ENCODE results near the gene POLDIP2. TPM values are rescaled to one million over a fixed set of nuclear protein-coding genes. Genes with fewer than 3 reads are reported as not detected.

POLDIP2 gene
- total RNA-seq, 1 donor from 2014 or later, result 45.9 TPM

GRCh38 chr17:28338056-28338768, 19.1 kb downstream of the POLDIP2 start:
- intact Hi-C loops (cut with DNase I), result no loop called here
- no peaks in the 10 kb centered on the region for H3K9me3 ChIP-seq
- peak overlapping the region; percentile 37 for H3K27ac ChIP-seq
- TF ChIP-seq POLR2AphosphoS5 (IDR thresholded peaks at IDR 0.05; ENCODE audit: insufficient read depth in 1 of 2, low read depth in 1 of 2) (no peak), POLR2A (IDR thresholded peaks at IDR 0.05) (no peak), CTCF (IDR thresholded peaks at IDR 0.05) (no peak)
- no peak overlapping the region for H3K4me3 ChIP-seq
- H3K4me1 ChIP-seq, result peaks cover 62% of the 10 kb centered on the region
- peaks cover 0 to 41% of the 10 kb centered on the region in 2 donors for H3K36me3 ChIP-seq
- no peak for DNase-seq (ENCODE audit: extremely low spot score in 2 of 2)
- H3K27me3 ChIP-seq, result no peaks in the 10 kb centered on the region

DNA sequence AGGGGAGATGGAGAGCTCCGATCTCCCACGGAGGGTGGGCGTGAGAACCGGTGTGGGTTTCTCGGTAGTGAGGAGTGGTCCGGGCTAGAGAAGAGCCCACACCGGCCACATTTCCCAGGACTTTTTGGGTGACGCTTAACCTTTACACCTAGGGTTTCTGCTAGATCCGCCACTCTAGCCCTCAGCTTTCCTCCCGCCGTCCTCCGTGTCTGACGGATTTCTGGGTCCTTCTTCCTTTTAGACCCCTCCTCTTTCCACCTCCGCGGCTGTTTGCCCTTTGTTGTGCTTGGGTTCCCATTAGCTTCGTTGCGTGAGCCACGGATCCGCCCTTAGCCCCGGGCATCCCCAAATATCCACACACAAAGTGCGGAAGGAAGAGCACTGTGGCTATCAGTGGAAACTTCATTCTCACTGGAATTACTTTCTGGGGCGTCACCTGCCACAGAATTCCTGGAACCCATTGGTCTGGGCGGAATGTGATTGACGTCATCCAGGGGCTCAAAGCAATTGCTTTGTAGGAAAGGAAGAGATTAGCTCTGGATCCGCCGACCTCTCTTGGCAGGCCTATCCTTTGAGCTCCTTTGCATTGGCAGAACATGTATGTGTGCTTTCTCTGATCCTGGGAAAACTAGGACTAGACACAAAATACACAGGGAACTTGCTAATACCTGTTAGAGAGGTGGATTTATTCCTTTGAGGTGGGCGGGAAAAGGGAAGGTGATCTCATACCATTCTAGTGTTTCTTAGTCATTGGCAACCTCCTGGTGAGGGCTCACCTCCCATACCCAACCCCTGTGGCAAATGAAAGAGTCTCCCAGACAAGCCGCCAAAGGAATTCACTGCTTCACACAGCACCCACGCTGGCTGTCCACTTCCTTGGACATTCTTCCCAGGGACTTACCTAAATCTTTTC, 21.1 kb downstream of the POLDIP2 start:
- Histone ChIP-seq H3K4me1 (peaks cover 66% of the 10 kb centered on the region), H3K36me3 (peaks cover 0 to 29% of the 10 kb centered on the region in 2 donors), H3K9me3 (no peaks in the 10 kb centered on the region), H3K27ac (peak overlapping the region; percentile 94), H3K27me3 (no peaks in the 10 kb centered on the region), H3K4me3 (peak overlapping the region; percentile 86 to 93)
- intact Hi-C loops (cut with DNase I), result no loop called here
- DNase-seq (ENCODE audit: extremely low spot score in 2 of 2), result peak in 1 of 2 donors; percentile 90
- peak; percentile 46 to 55 for TF ChIP-seq POLR2AphosphoS5 (IDR thresholded peaks at IDR 0.05; ENCODE audit: insufficient read depth in 1 of 2, low read depth in 1 of 2)
- TF ChIP-seq POLR2A (IDR thresholded peaks at IDR 0.05), result no peak

DNA sequence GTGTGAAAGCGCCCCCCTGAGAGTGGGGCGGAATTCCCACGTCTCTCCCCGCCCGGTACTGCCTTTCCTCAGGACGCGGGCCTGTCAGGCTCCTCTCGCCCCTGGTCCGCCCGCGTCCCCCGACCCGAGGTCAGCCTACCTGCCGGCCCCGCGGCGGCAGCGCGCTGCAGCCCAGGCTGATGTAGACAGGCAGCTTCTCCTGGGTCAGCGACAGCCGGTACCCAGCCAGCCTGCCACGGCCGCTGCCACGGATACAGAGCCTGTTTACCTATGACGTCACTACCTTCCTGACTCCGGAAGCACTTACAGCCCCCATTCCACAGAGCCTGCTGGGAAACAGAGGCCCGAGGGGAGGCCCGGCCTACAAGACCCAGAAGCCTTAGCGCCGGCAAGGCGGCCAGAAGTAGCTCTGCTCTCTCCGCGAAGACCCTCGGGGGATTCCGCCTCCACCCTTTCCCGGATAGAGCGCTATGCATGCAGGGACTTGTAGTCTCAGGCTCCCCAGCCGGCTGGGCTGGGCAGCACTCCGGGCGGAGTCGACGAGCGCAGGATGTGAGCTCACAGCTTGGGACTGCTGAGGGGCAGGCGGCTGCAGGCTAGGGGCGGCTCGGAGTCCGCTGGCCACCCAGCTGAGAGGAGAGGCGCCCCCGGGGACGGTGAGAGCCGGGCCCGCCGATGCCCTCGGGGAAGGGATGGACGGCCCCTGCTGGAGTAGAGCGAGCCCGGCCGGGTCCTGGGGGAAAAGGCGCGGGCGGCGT, 21.9 kb downstream of the POLDIP2 start, which contains the start of the genes IFT20 and TNFAIP1:
Gene IFT20 (minus strand): TSS at position 272 of the 758 bp plus-strand sequence. CDS start 3,487 bp downstream, outside the sequence.
Gene TNFAIP1 (plus strand): TSS at position 561 of the 758 bp plus-strand sequence. CDS start 3,761 bp downstream, outside the sequence.
- peak; percentile 99 to 100 for DNase-seq (ENCODE audit: extremely low spot score in 2 of 2)
- Histone ChIP-seq H3K27me3 (no peaks in the 10 kb centered on the region), H3K9me3 (no peaks in the 10 kb centered on the region), H3K4me3 (peak within 1 kb of the TSS; percentile 86 to 93), H3K4me1 (peaks cover 66% of the 10 kb centered on the region), H3K36me3 (peaks cover 0 to 29% of the 10 kb centered on the region in 2 donors), H3K27ac (peak within 1 kb of the TSS; percentile 94)
- TF ChIP-seq POLR2AphosphoS5 (IDR thresholded peaks at IDR 0.05; ENCODE audit: insufficient read depth in 1 of 2, low read depth in 1 of 2) (peak; percentile 99 to 100), CTCF (IDR thresholded peaks at IDR 0.05) (peak in 1 of 3 experiments; percentile 33), POLR2A (IDR thresholded peaks at IDR 0.05) (peak in 1 of 2 donors; percentile 91)
- intact Hi-C loops (cut with DNase I), result no loop called here

DNA sequence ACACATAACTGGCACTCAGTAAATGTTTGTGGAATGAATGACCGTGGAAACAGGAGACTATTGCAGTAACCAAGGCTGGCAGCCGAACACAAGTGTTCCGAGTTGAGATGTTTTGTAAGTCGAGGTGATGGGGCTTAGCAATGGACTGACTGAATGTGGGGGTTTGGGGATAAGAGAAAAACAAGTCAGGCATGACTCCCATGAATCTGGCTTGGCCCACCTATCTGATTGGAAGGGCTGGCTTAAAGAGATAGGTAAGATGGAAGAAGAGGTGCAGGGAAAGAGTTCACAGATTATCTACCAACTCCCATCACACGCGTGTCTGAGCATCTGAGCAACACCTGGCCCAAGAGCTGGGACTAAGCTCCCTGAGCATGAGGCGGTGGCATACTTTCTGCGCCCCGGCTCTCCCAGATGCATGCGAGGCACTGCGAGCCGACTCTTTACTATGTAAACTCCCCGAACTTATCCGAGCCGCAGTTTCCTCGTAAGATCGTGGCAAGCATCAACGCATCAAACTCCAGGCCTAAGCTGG, 22.6 kb downstream of the POLDIP2 start:
- no peak for DNase-seq (ENCODE audit: extremely low spot score in 2 of 2)
- Histone ChIP-seq H3K27ac (peak overlapping the region; percentile 94), H3K36me3 (peaks cover 0 to 22% of the 10 kb centered on the region in 2 donors), H3K9me3 (no peaks in the 10 kb centered on the region), H3K27me3 (no peaks in the 10 kb centered on the region), H3K4me1 (peaks cover 59% of the 10 kb centered on the region), H3K4me3 (peak overlapping the region; percentile 86 to 93)
- intact Hi-C loops (cut with DNase I), result no loop called here
- TF ChIP-seq POLR2A (IDR thresholded peaks at IDR 0.05) (no peak), POLR2AphosphoS5 (IDR thresholded peaks at IDR 0.05; ENCODE audit: insufficient read depth in 1 of 2, low read depth in 1 of 2) (no peak), CTCF (IDR thresholded peaks at IDR 0.05) (no peak)

Data from vagina (tissue), 2 donors.